Measurements from ENCODE around the gene CCDC88C.

GRCh38 chr14:91381801-91382670, 35.6 kb downstream of the CCDC88C start:
- TF ChIP-seq, protein P1, sequence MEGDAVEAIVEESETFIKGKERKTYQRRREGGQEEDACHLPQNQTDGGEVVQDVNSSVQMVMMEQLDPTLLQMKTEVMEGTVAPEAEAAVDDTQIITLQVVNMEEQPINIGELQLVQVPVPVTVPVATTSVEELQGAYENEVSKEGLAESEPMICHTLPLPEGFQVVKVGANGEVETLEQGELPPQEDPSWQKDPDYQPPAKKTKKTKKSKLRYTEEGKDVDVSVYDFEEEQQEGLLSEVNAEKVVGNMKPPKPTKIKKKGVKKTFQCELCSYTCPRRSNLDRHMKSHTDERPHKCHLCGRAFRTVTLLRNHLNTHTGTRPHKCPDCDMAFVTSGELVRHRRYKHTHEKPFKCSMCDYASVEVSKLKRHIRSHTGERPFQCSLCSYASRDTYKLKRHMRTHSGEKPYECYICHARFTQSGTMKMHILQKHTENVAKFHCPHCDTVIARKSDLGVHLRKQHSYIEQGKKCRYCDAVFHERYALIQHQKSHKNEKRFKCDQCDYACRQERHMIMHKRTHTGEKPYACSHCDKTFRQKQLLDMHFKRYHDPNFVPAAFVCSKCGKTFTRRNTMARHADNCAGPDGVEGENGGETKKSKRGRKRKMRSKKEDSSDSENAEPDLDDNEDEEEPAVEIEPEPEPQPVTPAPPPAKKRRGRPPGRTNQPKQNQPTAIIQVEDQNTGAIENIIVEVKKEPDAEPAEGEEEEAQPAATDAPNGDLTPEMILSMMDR (IDR thresholded peaks at IDR 0.05; ENCODE audit: insufficient read depth, low read depth, low read length) = no peak
- no peak for TF ChIP-seq EZH2 (IDR thresholded peaks at IDR 0.05; ENCODE audit: insufficient read depth, low read length)
